Neural cell (in vitro differentiated cells): ENCODE measurements around the gene MACF1. TPM values are rescaled to one million over a fixed set of nuclear protein-coding genes. Genes with fewer than 3 reads are reported as not detected.

Experiments used
- H2AFZ ChIP-seq: fragments of 200-600, 300-800 bp; sonication (generic), shearing (Covaris generic); 2 replicates; pipeline ENCODE4 v1.6.0; 2014; ENCODE audit warnings: low read depth, mild to moderate bottlenecking, antibody characterized with exemption, low read length, moderate library complexity
- H3F3A ChIP-seq: fragments of 200-600 bp; shearing (Covaris generic); 2 replicates; pipeline ENCODE4 v1.6.1; 2016; ENCODE audit warnings: mild to moderate bottlenecking, moderate library complexity, mixed read lengths, antibody characterized with exemption, low read length; ENCODE audit not compliant: insufficient read depth, poor library complexity, severe bottlenecking
- H3K27ac ChIP-seq: fragments of 200-600, 300-800 bp; sonication (generic), shearing (Covaris generic); 2 replicates; pipeline ENCODE4 v1.5.1; 2014; ENCODE audit warnings: mild to moderate bottlenecking, low read length, moderate library complexity
- H3K27me3 ChIP-seq: fragments of 300-800, 200-600 bp; sonication (generic), shearing (Covaris generic); 2 replicates; pipeline ENCODE4 v1.6.0; 2014; ENCODE audit warnings: mild to moderate bottlenecking, low read depth, low read length, moderate library complexity; ENCODE audit not compliant: insufficient read depth
- H3K36me3 ChIP-seq: fragments of 300-800, 200-600 bp; sonication (generic), shearing (Covaris generic); 2 replicates; pipeline ENCODE4 v1.5.1; 2014; ENCODE audit warnings: mild to moderate bottlenecking, antibody characterized with exemption, low read length, moderate library complexity; ENCODE audit not compliant: insufficient read depth
- H3K4me2 ChIP-seq: fragments of 300-800, 200-600 bp; sonication (generic), shearing (Covaris generic); 2 replicates; pipeline ENCODE4 v1.6.0; 2014; ENCODE audit warnings: mild to moderate bottlenecking, low read length
- H3K4me3 ChIP-seq: fragments of 300-800, 200-600 bp; sonication (generic), shearing (Covaris generic); 2 replicates; pipeline ENCODE4 v1.5.1; 2014; ENCODE audit warnings: mild to moderate bottlenecking, low read length, moderate library complexity
- H3K79me2 ChIP-seq: fragments of 200-600 bp; shearing (Covaris generic); replicated peaks from 2 replicates; pipeline ENCODE4 v1.6.0; 2014; ENCODE audit warnings: mild to moderate bottlenecking, low read length, moderate library complexity; ENCODE audit not compliant: insufficient read depth
- H3K9ac ChIP-seq: fragments of 300-800, 200-600 bp; sonication (generic), shearing (Covaris generic); 2 replicates; pipeline ENCODE4 v1.6.1; 2016; ENCODE audit warnings: mild to moderate bottlenecking, low read length, mixed read lengths
- H3K9me2 ChIP-seq: fragments of 200-600 bp; shearing (Covaris generic); 2 replicates; pipeline ENCODE4 v1.6.1; 2016; ENCODE audit warnings: mild to moderate bottlenecking, low read length, mixed read lengths; ENCODE audit not compliant: insufficient read depth
- H3K9me3 ChIP-seq: fragments of 200-600, 300-800 bp; sonication (generic), shearing (Covaris generic); 2 replicates; pipeline ENCODE4 v1.6.1; 2016; ENCODE audit warnings: mild to moderate bottlenecking, mixed run types, low read length, moderate library complexity, mixed read lengths
- H4K20me1 ChIP-seq: fragments of 200-600 bp; shearing (Covaris generic); 2 replicates; pipeline ENCODE4 v1.6.1; 2016; ENCODE audit warnings: mild to moderate bottlenecking, mixed run types; ENCODE audit not compliant: insufficient read depth
- EP300 ChIP-seq: fragments of 450-650 bp; conservative IDR thresholded peaks from 2 replicates; pipeline ENCODE4 v1.6.1; 2014; ENCODE audit warnings: antibody characterized with exemption, mild to moderate bottlenecking, moderate library complexity; ENCODE audit not compliant: poor library complexity, severe bottlenecking
- EZH2 ChIP-seq: fragments of 200-600, 300-800 bp; shearing (Covaris generic), sonication (generic); IDR thresholded peaks from 2 replicates; pipeline ENCODE4 v1.6.1; 2014; ENCODE audit warnings: antibody characterized with exemption, low read length, borderline replicate concordance, mild to moderate bottlenecking; ENCODE audit not compliant: insufficient read depth, poor library complexity, severe bottlenecking
- MXI1 ChIP-seq: fragments of 450-650 bp; conservative IDR thresholded peaks from 2 replicates; pipeline ENCODE4 v1.6.1; 2014; ENCODE audit warnings: antibody characterized with exemption, mild to moderate bottlenecking; ENCODE audit not compliant: poor library complexity, severe bottlenecking
- POLR2AphosphoS5 ChIP-seq: IDR thresholded peaks from 2 replicates; pipeline ENCODE4 v1.6.1; 2012
- RAD21 ChIP-seq: fragments of 450-650 bp; conservative IDR thresholded peaks from 2 replicates; pipeline ENCODE4 v1.6.1; 2014; ENCODE audit warnings: antibody characterized with exemption, mild to moderate bottlenecking, moderate library complexity
- SMC3 ChIP-seq: fragments of 450-650 bp; conservative IDR thresholded peaks from 2 replicates; pipeline ENCODE4 v1.6.1; 2014; ENCODE audit warnings: antibody characterized with exemption, mild to moderate bottlenecking, moderate library complexity; ENCODE audit not compliant: poor library complexity
- TAF1 ChIP-seq: IDR thresholded peaks from 2 replicates; pipeline ENCODE4 v1.6.1; 2012; ENCODE audit warnings: low read depth
- polyA plus RNA-seq: library from polyadenylated mRNA; depleted of rRNA; stranded (reverse); fragments of >200 nt; gene quantifications from 2 replicates; pipeline ENCODE4 v1.2.3, GENCODE V29; 2014
- TF ChIP-seq, protein P1 (sequence below): fragments of 450-650 bp; IDR thresholded peaks from 2 replicates; pipeline ENCODE4 v1.5.1; 2014; ENCODE audit warnings: antibody characterized with exemption, mild to moderate bottlenecking, moderate library complexity; ENCODE audit not compliant: poor library complexity, severe bottlenecking
- TF ChIP-seq, protein P2 (sequence below): IDR thresholded peaks from 2 replicates; pipeline ENCODE4 v1.6.1; 2012; ENCODE audit warnings: borderline replicate concordance

Gene MACF1
- polyA plus RNA-seq, 1 donor from 2014 or later = 176 TPM

DNA sequence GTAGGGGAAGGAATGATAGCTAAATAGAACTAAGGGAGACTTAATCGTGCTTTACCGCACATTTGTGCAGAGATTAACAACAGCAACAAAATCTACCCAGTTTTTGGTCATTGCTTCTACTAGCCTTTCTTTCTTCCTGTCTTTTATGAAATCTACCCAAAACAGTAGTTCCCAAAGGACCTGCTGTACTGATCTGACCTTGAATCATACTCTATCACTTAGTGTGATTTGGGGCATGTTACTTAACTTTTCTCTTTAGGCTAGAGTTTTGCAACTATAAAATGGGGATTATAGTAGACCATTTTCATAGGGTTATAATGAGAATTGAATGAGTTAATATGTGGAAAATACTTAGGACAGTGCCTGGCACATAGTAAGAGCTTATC lies 30.5 kb upstream of the MACF1 start:
- Histone ChIP-seq H2AFZ (no peak overlapping the region), H3K4me3 (no peak overlapping the region), H3K4me2 (no peak overlapping the region), H3K9me2 (no peaks in the 10 kb centered on the region), H3F3A (peaks cover 4% of the 10 kb centered on the region), H3K36me3 (no peaks in the 10 kb centered on the region), H4K20me1 (peaks cover 9% of the 10 kb centered on the region), H3K9ac (no peak overlapping the region), H3K79me2 (peaks cover 35% of the 10 kb centered on the region), H3K27ac (no peak overlapping the region), H3K27me3 (no peaks in the 10 kb centered on the region), H3K9me3 (no peaks in the 10 kb centered on the region)
- TF ChIP-seq, protein P1, sequence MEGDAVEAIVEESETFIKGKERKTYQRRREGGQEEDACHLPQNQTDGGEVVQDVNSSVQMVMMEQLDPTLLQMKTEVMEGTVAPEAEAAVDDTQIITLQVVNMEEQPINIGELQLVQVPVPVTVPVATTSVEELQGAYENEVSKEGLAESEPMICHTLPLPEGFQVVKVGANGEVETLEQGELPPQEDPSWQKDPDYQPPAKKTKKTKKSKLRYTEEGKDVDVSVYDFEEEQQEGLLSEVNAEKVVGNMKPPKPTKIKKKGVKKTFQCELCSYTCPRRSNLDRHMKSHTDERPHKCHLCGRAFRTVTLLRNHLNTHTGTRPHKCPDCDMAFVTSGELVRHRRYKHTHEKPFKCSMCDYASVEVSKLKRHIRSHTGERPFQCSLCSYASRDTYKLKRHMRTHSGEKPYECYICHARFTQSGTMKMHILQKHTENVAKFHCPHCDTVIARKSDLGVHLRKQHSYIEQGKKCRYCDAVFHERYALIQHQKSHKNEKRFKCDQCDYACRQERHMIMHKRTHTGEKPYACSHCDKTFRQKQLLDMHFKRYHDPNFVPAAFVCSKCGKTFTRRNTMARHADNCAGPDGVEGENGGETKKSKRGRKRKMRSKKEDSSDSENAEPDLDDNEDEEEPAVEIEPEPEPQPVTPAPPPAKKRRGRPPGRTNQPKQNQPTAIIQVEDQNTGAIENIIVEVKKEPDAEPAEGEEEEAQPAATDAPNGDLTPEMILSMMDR = no peak
- TF ChIP-seq, protein P2, sequence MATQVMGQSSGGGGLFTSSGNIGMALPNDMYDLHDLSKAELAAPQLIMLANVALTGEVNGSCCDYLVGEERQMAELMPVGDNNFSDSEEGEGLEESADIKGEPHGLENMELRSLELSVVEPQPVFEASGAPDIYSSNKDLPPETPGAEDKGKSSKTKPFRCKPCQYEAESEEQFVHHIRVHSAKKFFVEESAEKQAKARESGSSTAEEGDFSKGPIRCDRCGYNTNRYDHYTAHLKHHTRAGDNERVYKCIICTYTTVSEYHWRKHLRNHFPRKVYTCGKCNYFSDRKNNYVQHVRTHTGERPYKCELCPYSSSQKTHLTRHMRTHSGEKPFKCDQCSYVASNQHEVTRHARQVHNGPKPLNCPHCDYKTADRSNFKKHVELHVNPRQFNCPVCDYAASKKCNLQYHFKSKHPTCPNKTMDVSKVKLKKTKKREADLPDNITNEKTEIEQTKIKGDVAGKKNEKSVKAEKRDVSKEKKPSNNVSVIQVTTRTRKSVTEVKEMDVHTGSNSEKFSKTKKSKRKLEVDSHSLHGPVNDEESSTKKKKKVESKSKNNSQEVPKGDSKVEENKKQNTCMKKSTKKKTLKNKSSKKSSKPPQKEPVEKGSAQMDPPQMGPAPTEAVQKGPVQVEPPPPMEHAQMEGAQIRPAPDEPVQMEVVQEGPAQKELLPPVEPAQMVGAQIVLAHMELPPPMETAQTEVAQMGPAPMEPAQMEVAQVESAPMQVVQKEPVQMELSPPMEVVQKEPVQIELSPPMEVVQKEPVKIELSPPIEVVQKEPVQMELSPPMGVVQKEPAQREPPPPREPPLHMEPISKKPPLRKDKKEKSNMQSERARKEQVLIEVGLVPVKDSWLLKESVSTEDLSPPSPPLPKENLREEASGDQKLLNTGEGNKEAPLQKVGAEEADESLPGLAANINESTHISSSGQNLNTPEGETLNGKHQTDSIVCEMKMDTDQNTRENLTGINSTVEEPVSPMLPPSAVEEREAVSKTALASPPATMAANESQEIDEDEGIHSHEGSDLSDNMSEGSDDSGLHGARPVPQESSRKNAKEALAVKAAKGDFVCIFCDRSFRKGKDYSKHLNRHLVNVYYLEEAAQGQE = no peak
- no peak for TF ChIP-seq RAD21
- TF ChIP-seq SMC3 = no peak
- TF ChIP-seq EZH2 = no peak
- no peak for TF ChIP-seq POLR2AphosphoS5
- TF ChIP-seq EP300 = no peak
- no peak for TF ChIP-seq MXI1
- no peak for TF ChIP-seq TAF1

DNA sequence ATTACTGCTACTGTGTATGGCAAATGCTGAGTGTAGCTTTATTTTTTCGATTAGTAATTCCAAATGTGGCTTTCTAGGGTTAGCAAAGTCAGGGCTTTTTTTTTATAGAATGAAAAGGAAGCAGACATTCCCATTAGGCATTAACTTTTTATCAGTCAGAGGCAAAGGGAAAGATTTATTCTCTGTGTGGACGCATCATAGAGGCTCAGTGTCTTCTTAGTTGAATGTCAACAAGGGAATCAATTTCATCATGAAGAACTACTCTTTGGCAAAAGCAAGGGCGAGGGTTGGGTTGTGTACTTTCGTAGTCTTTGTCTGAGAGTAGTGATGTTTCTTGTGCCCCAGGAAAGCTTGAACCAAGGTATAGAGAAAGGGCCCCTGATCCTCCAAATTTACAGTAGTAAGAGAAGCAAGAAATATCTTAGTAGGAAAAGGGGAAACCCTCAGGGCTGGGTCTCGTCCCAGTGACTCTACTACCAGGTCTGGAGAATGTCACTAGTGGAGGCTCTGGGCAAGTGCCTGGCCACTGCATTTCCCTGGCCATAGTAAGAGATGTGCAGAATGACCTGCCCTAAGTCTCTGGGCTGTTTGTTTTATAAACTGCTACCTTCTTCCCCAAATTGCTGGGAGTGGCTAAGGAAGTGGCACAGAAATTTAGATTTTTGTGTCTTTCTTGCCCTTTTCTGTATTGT lies 30.0 kb upstream of the MACF1 start:
- no peak overlapping the region for H3K9ac ChIP-seq
- no peak overlapping the region for H2AFZ ChIP-seq
- H3F3A ChIP-seq = peaks cover 4% of the 10 kb centered on the region
- H3K9me3 ChIP-seq = no peaks in the 10 kb centered on the region
- H3K36me3 ChIP-seq = no peaks in the 10 kb centered on the region
- no peaks in the 10 kb centered on the region for H3K27me3 ChIP-seq
- H3K9me2 ChIP-seq = no peaks in the 10 kb centered on the region
- H3K4me2 ChIP-seq = no peak overlapping the region
- no peak overlapping the region for H3K4me3 ChIP-seq
- peaks cover 9% of the 10 kb centered on the region for H4K20me1 ChIP-seq
- H3K79me2 ChIP-seq = peaks cover 32% of the 10 kb centered on the region
- H3K27ac ChIP-seq = no peak overlapping the region
- TF ChIP-seq, protein P2 = no peak
- no peak for TF ChIP-seq TAF1
